Peyer's patch (tissue), 4 donors: ENCODE results near the gene BRD1. TPM values are rescaled to one million over a fixed set of nuclear protein-coding genes. Genes with fewer than 3 reads are reported as not detected.
A peak's percentile ranks its signal among the peaks of the same experiment; 100 is the strongest.

ENCODE experiments used
- DNase-seq, 3 donors: peaks; one replicate each; pipeline ENCODE4 v3.0.0-alpha.2; 2017 to 2019
- H3K27ac ChIP-seq, 4 donors: fragments of 200-600 bp; sonication (generic); one replicate each; pipeline ENCODE4 v1.5.1; 2016 to 2019
- H3K27me3 ChIP-seq, 2 donors: fragments of 200-600 bp; sonication (generic); one replicate each; pipeline ENCODE4 v1.5.1; 2019
- H3K36me3 ChIP-seq, 3 donors: fragments of 200-600 bp; sonication (generic); one replicate each; pipeline ENCODE4 v1.5.1; 2016 to 2019
- H3K4me1 ChIP-seq, 4 donors: fragments of 200-600 bp; sonication (generic); one replicate each; pipeline ENCODE4 v1.5.1; 2016 to 2019
- H3K4me3 ChIP-seq, 4 donors: fragments of 200-600 bp; sonication (generic); 1 replicate in 3 of 4; 2 replicates in 1 of 4; pipeline ENCODE4 v1.5.1; 2016 to 2019; ENCODE audit warnings: mild to moderate bottlenecking in 1 of 4
- H3K9me3 ChIP-seq, 4 donors: fragments of 200-600 bp; sonication (generic); one replicate each; pipeline ENCODE4 v1.5.1; 2016 to 2019; ENCODE audit warnings: mild to moderate bottlenecking in 1 of 4
- POLR2A ChIP-seq, 2 donors: fragments of 450-650 bp; IDR thresholded peaks; one replicate each; pipeline ENCODE4 v1.5.1; 2017; ENCODE audit warnings: antibody characterized with exemption in 2 of 2, mild to moderate bottlenecking in 2 of 2, moderate library complexity in 2 of 2
- total RNA-seq, 4 donors: library from RNA; depleted of rRNA; stranded (reverse); fragments of >200 nt; gene quantifications; one replicate each; pipeline ENCODE4 v1.1.0, GENCODE V29; 2016
- TF ChIP-seq, protein P1 (sequence below), 6 experiments: fragments of 450-650 bp in 4 of 6; fragments of 200-600 bp in 2 of 6; sonication (generic) in 1 of 6; IDR thresholded peaks; one replicate each; pipeline ENCODE4 v1.5.1; 2017 to 2019; ENCODE audit warnings: antibody characterized with exemption in 6 of 6, mild to moderate bottlenecking in 3 of 6, moderate library complexity in 1 of 6

Gene BRD1
- total RNA-seq, 4 donors from 2014 or later = 54.1 to 126 (median 78.5) TPM

- peak in 2 of 3 donors; percentile 16 to 34 for DNase-seq
- no peaks in the 10 kb centered on the region for H3K36me3 ChIP-seq
- H3K27ac ChIP-seq = no peak overlapping the region
- TF ChIP-seq, protein P1, sequence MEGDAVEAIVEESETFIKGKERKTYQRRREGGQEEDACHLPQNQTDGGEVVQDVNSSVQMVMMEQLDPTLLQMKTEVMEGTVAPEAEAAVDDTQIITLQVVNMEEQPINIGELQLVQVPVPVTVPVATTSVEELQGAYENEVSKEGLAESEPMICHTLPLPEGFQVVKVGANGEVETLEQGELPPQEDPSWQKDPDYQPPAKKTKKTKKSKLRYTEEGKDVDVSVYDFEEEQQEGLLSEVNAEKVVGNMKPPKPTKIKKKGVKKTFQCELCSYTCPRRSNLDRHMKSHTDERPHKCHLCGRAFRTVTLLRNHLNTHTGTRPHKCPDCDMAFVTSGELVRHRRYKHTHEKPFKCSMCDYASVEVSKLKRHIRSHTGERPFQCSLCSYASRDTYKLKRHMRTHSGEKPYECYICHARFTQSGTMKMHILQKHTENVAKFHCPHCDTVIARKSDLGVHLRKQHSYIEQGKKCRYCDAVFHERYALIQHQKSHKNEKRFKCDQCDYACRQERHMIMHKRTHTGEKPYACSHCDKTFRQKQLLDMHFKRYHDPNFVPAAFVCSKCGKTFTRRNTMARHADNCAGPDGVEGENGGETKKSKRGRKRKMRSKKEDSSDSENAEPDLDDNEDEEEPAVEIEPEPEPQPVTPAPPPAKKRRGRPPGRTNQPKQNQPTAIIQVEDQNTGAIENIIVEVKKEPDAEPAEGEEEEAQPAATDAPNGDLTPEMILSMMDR (IDR thresholded peaks at IDR 0.05) = no peak
- no peak for TF ChIP-seq POLR2A (IDR thresholded peaks at IDR 0.05)
- no peak overlapping the region for H3K4me3 ChIP-seq
- H3K4me1 ChIP-seq = no peaks in the 10 kb centered on the region
- no peaks in the 10 kb centered on the region for H3K9me3 ChIP-seq
- H3K27me3 ChIP-seq = no peaks in the 10 kb centered on the region
Observed at GRCh38 chr22:49863931-49864330, 36.3 kb upstream of the BRD1 start.

- Histone ChIP-seq H3K9me3 (no peaks in the 10 kb centered on the region), H3K36me3 (no peaks in the 10 kb centered on the region), H3K4me1 (no peaks in the 10 kb centered on the region), H3K4me3 (no peak overlapping the region), H3K27ac (no peak overlapping the region), H3K27me3 (no peaks in the 10 kb centered on the region)
- DNase-seq = peak in 1 of 3 donors; percentile 40
- TF ChIP-seq, protein P1 (IDR thresholded peaks at IDR 0.05) = no peak
- no peak for TF ChIP-seq POLR2A (IDR thresholded peaks at IDR 0.05)
Observed at GRCh38 chr22:49862496-49862776, 34.8 kb upstream of the BRD1 start.

- Histone ChIP-seq H3K4me1 (peaks cover 0 to 3% (median 0%) of the 10 kb centered on the region in 4 donors), H3K9me3 (no peaks in the 10 kb centered on the region), H3K27me3 (no peaks in the 10 kb centered on the region), H3K27ac (no peak overlapping the region), H3K36me3 (no peaks in the 10 kb centered on the region), H3K4me3 (no peak overlapping the region)
- no peak for TF ChIP-seq POLR2A (IDR thresholded peaks at IDR 0.05)
- TF ChIP-seq, protein P1 (IDR thresholded peaks at IDR 0.05) = no peak
- peak in 2 of 3 donors; percentile 18 to 33 for DNase-seq
Observed at GRCh38 chr22:49861642-49862495, 34.2 kb upstream of the BRD1 start.

DNA sequence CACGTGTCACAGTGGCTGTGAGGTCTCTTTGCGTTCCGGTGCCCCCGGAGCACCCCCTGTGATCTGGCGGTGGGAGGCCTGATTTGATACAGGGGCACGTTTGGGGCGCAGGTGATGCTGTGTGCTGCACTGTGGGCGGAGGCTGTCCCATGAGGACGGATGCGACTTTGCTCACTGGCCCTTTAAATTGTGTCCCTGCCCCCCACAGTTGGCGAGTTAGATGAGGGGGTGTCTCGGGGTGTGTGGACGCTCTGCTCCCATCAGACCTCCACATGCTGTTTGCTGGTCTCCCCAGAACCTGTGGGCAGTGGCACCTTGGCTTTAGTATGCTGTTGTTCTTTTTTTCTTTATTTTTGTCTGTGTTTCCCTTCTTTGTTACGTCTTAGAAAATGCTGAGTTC is 31.2 kb upstream of the BRD1 start:
- Histone ChIP-seq H3K27me3 (no peaks in the 10 kb centered on the region), H3K4me3 (no peak overlapping the region), H3K4me1 (peaks cover 3 to 21% (median 6%) of the 10 kb centered on the region in 4 donors), H3K36me3 (no peaks in the 10 kb centered on the region), H3K9me3 (no peaks in the 10 kb centered on the region), H3K27ac (no peak overlapping the region)
- TF ChIP-seq, protein P1 (IDR thresholded peaks at IDR 0.05) = no peak
- DNase-seq = peak in 1 of 3 donors; percentile 39

- TF ChIP-seq, protein P1 (IDR thresholded peaks at IDR 0.05) = no peak
- no peak for TF ChIP-seq POLR2A (IDR thresholded peaks at IDR 0.05)
- H3K9me3 ChIP-seq = no peaks in the 10 kb centered on the region
- H3K4me3 ChIP-seq = no peak overlapping the region
- H3K36me3 ChIP-seq = no peaks in the 10 kb centered on the region
- H3K27ac ChIP-seq = no peak overlapping the region
- no peaks in the 10 kb centered on the region for H3K27me3 ChIP-seq
- H3K4me1 ChIP-seq = peaks cover 6 to 21% (median 11%) of the 10 kb centered on the region in 4 donors
- DNase-seq = peak in 2 of 3 donors; percentile 37 to 42
Observed at GRCh38 chr22:49856766-49857618, 29.3 kb upstream of the BRD1 start.
